Medulla oblongata (tissue), 1 donor: ENCODE data around the gene LTO1.

Source experiments
- DNase-seq: peaks from one replicate; pipeline ENCODE4 v3.0.0-alpha.2; 2015; ENCODE audit errors: extremely low spot score

LTO1 gene, protein sequence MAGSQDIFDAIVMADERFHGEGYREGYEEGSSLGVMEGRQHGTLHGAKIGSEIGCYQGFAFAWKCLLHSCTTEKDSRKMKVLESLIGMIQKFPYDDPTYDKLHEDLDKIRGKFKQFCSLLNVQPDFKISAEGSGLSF

DNA sequence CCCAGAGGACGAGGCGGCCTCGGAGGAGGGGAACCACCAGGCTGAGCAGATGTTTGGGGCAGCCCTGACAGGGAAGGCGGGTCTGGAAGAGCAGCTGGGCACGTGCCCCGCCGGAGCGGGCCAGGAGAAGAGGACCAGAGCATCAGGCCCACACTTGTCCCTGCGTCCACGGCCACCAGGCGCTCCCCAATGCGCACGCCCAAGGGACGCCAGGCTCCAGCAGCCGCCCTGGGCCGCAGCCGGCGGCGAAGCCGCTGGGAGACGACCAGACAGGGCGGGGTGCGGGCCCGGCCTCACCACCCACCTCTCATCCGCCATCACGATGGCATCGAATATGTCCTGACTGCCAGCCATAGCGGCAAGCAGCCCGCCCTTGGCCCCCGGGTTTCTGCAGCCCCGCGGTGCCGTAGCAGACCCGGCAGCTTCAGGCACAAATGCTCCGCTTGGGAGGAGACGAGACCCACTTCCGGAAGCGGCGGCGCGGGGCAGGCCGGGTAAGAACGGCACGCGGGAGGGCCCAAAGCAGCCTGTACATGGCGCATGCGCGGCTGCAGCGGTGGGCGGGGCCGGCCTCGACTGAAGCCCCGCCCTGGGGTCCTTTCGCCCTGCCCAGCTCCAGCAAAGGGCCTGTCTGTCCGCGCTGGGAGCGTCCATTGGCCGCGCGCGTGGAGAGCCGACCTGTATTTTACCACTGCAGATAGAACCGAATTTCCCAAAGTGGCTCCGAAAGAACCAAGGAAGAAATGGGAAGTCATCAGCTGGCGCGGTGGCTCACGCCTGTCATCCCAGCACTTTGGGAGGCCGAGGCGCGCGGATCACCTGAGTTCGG, at the start of gene LTO1:
Gene LTO1 (minus strand): TSS at position 468 of the 829 bp plus-strand sequence. CDS start 114 bp downstream, at position 354.
- peak; percentile 94 for DNase-seq

GRCh38 chr11:69721745-69722144, 46.6 kb upstream of the LTO1 start:
- DNase-seq: no peak

- DNase-seq: no peak
Measured at GRCh38 chr11:69721106-69721505, 46.0 kb upstream of the LTO1 start.

- no peak for DNase-seq
Measured at GRCh38 chr11:69718912-69719311, 43.8 kb upstream of the LTO1 start.

- no peak for DNase-seq
Measured at GRCh38 chr11:69718147-69718546, 43.0 kb upstream of the LTO1 start.

GRCh38 chr11:69716891-69717747, 42.0 kb upstream of the LTO1 start:
- no peak for DNase-seq

DNA sequence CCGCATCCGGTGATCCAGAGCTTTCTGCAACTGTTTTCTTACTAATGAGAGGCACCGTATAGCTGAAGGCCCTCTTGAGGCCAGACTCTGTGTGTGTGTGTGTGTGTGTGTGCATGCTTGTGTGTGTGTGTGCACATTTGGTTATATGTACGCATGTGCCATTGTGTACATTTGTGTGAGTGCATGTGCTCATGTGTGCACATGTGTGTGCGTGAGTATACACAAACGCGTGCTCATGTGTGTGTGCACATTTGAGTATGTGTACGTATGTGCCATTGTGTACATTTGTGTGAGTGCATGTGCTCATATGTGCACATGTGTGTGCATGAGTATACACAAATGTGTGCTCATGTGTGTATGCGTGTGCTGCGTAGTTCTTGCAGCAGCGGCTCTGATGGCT, 40.9 kb upstream of the LTO1 start:
- DNase-seq: no peak

GRCh38 chr11:69715446-69715845, 40.3 kb upstream of the LTO1 start:
- no peak for DNase-seq

GRCh38 chr11:69711822-69712801, 37.0 kb upstream of the LTO1 start:
- DNase-seq: peak; percentile 3

DNA sequence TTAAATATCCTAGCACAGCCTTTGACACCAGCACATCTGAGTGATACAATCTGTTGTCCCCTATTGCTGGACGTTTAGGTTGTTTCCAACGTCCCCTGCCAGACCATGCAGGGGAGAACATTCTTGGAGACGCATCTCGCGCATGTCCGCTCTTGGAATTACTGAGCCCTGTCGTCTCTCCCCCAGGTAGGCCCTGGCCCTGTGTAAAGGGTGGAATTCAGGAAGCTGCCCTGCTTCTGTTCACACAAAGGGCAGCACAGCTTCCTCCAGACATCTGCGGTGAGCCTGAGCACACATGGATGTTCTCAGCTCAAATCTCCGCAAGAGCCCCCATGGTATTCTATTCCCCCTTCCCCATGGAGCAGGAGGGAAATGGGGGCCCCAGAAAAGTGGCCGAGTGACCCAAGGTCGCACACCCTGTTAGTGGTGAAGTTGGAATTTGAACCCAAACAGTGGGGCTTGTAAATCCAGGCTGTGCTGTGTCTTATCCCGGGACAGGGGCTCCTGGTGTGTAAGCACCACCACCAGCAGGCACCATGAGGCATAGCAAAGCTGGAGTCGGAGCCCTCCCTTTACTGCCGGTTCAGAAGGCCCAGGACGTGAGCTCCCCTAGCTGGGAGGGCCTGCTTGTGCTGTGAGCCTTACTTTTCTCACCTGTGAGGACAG, 33.7 kb upstream of the LTO1 start:
- DNase-seq: no peak

GRCh38 chr11:69707176-69707575, 32.0 kb upstream of the LTO1 start:
- DNase-seq: no peak

DNA sequence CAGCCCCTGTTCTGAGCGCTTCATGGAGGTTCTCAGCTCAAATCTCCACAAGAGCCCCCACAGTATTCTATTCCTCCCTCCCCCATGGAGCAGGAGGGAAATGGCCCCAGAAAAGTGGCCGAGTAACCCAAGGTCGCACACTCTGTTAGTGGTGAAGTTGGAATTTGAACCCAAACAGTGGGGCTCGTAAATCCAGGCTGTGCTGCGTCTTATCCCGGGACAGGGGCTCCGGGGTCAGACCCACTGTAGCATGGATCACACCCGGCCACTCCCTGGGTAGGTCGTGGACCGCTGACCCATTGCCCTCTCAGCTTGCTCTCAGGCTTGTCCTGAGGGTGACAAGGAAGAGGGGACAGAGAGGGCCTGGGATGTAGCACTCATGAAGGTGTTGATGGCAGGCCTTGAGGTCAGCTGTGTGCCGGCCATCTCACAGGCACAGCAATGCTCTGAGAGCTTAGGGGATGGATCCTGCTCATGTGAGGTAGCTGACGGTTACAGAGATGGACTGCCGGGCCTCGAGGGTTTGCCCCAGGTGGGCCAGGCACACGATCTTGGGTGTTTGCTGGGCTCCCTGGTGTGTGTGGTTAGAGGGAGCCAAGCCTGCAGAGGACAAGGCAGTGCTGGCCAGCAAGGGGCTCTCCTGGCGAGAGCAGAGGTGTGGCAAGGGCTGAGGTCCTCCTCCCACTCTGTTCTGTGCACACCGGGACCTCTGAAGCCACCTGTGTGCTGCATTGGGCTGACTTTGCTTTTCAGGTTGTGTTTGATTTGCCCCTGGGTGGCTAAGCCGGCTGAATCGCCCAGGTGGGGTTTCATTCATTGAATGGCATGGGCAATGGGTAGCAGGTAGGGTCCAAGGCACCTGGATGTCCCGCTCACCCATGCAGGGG, 31.0 kb upstream of the LTO1 start:
- no peak for DNase-seq

GRCh38 chr11:69705351-69705811, 30.2 kb upstream of the LTO1 start:
- DNase-seq: no peak

DNA sequence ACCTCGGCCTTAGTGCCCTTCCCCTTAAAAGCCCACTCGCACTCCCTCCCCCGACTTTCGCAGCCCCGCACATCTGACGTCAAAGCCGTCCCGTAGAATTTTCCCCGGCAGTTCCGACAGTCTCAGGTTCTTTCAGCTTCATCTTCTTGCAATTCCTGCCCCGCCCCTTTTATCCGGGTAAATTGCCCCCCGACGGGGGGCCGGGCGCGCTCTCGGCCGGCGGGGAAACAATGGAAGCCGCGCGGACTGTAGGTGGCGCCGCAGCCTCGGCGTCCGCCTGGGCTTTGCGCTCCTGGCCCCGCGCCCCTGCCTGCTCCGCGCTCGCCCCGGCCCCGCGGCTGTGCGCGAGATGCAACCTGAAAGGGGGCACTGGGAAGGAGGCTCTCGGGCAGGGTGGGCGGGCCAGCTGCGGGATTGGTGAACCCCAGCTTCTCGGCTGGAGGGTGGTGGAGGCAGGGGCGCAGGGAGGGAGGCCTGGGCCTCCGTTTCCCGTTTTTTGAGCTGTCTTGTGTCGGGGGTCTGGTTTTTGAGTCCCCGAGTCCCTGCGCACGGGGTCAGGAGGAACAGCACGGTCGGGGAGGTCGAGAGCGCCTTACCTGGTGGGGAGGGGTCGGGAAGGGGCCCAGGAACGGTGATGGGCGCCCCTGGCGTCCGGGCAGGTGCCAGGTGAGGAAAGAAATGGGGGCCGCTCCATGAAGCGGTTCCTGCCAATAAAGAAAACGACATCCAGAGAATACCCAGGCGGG, 29.5 kb upstream of the LTO1 start:
- DNase-seq: no peak

- DNase-seq: no peak
Measured at GRCh38 chr11:69703768-69704507, 28.8 kb upstream of the LTO1 start, which contains the start of gene FGF19. Gene FGF19 (minus strand): TSS chr11:69704022. CDS start chr11:69703876, 146 bp downstream.

DNA sequence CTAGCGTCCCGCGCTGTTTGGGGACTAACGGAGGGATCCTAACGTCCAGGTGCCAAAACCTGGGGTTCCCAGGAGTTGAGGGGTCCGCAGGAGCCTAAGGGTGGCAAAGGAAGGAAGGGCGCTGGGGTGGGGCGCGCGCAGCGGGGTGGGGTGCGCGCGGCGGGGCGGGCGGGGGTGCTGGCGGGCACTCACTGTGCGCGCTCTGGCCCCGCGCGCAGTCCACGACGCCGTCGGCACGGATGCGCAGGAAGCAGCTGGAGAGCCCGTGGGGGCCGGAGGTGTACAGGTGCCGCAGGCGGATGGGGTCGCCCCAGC, 28.3 kb upstream of the LTO1 start:
- DNase-seq: no peak

DNA sequence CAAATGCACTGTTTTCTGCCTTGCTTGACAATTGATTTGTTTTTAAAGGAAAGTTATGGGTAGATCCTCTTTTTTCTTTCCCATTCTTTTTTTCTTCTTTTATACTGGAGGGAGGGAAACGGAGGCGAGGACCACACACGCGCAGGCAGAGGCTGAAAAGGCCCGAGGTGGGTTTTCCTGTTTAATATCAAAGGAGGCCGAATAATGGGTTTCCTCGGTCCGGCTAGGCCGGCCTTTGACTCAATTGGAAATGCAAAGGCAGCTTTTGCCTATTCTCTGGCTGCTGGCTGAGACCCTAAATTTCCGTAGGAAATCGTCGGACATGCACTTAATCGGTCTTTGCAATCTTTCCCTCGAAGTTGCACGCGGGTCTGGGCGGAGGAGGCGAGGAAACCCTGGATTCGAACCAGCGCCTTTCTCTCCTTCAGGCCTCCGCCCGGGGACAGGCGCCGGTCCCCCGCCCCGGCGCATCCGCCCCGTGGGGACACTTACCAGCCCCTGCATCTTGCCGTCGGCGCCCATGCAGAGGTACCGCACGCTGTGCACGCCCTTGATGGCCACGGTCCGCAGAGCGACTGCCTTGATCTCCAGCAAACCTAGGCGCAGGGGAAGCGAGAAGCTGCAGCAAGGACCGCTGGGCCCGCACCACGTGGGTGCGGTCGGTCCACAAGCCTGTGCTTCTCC, 27.8 kb upstream of the LTO1 start:
- no peak for DNase-seq

GRCh38 chr11:69702239-69702691, 27.1 kb upstream of the LTO1 start:
- no peak for DNase-seq
